Trophoblast cell (in vitro differentiated cells and primary cell): ENCODE results near the gene ARHGAP9.

Source experiments
- DNase-seq, 2 donors: peaks; one replicate each; pipeline ENCODE4 v3.0.0-alpha.2; 2016
- H2AFZ ChIP-seq: 2 replicates; pipeline ENCODE4 v1.6.1; 2013; ENCODE audit warnings: low read length, moderate library complexity, mild to moderate bottlenecking; ENCODE audit not compliant: insufficient read depth, poor library complexity
- H2AK5ac ChIP-seq: 2 replicates; pipeline ENCODE4 v1.6.1; 2013; ENCODE audit warnings: mild to moderate bottlenecking, low read length
- H2BK120ac ChIP-seq: 2 replicates; pipeline ENCODE4 v1.6.1; 2013; ENCODE audit warnings: low read length, mild to moderate bottlenecking, moderate library complexity; ENCODE audit not compliant: insufficient read depth, poor library complexity
- H2BK12ac ChIP-seq: 2 replicates; pipeline ENCODE4 v1.6.1; 2013; ENCODE audit warnings: mild to moderate bottlenecking, low read length, moderate library complexity
- H2BK5ac ChIP-seq: 2 replicates; pipeline ENCODE4 v1.6.1; 2013; ENCODE audit warnings: low read length, low read depth, moderate library complexity, mild to moderate bottlenecking; ENCODE audit not compliant: poor library complexity
- H3K14ac ChIP-seq: 2 replicates; pipeline ENCODE4 v1.6.1; 2013; ENCODE audit warnings: mild to moderate bottlenecking, low read length
- H3K18ac ChIP-seq: 2 replicates; pipeline ENCODE4 v1.6.1; 2013; ENCODE audit warnings: mild to moderate bottlenecking, low read length
- H3K23ac ChIP-seq: 2 replicates; pipeline ENCODE4 v1.6.1; 2013; ENCODE audit warnings: low read length
- H3K27ac ChIP-seq: 2 replicates; pipeline ENCODE4 v1.5.1; 2013; ENCODE audit warnings: low read depth, mild to moderate bottlenecking, inconsistent platforms, low read length, moderate library complexity
- H3K27me3 ChIP-seq: 2 replicates; pipeline ENCODE4 v1.6.1; 2013; ENCODE audit warnings: inconsistent platforms, mild to moderate bottlenecking, low read length, moderate library complexity; ENCODE audit not compliant: insufficient read depth
- H3K36me3 ChIP-seq, 2 experiments: 1 replicate in 1 of 2; 2 replicates in 1 of 2; pipeline ENCODE4 v1.6.1; 2013; ENCODE audit warnings: low read length in 2 of 2, mild to moderate bottlenecking in 2 of 2, moderate library complexity in 1 of 2; ENCODE audit not compliant: insufficient read depth in 2 of 2, control insufficient read depth in 1 of 2
- H3K4ac ChIP-seq: 2 replicates; pipeline ENCODE4 v1.6.1; 2013; ENCODE audit warnings: low read depth, mild to moderate bottlenecking, low read length, moderate library complexity
- H3K4me1 ChIP-seq, 2 experiments: 1 replicate in 1 of 2; 2 replicates in 1 of 2; pipeline ENCODE4 v1.6.1; 2013; ENCODE audit warnings: low read length in 2 of 2, mild to moderate bottlenecking in 2 of 2, moderate library complexity in 1 of 2; ENCODE audit not compliant: insufficient read depth in 2 of 2, control insufficient read depth in 1 of 2
- H3K4me2 ChIP-seq: 2 replicates; pipeline ENCODE4 v1.6.1; 2013; ENCODE audit warnings: inconsistent platforms, mild to moderate bottlenecking, low read length, moderate library complexity
- H3K4me3 ChIP-seq: 2 replicates; pipeline ENCODE4 v1.5.1; 2013; ENCODE audit warnings: mild to moderate bottlenecking, low read depth, low read length, inconsistent platforms
- H3K79me1 ChIP-seq: one replicate; pipeline ENCODE4 v1.6.1; 2013; ENCODE audit warnings: low read length
- H3K79me2 ChIP-seq: 2 replicates; pipeline ENCODE4 v1.6.1; 2013; ENCODE audit warnings: low read length, mild to moderate bottlenecking; ENCODE audit not compliant: control insufficient read depth, insufficient read depth, poor library complexity
- H3K9ac ChIP-seq: 2 replicates; pipeline ENCODE4 v1.6.1; 2013; ENCODE audit warnings: mild to moderate bottlenecking, low read length
- H3K9me3 ChIP-seq: 2 replicates; pipeline ENCODE4 v1.6.1; 2013; ENCODE audit warnings: low read depth, mild to moderate bottlenecking, control low read depth, inconsistent platforms, low read length; ENCODE audit not compliant: insufficient read depth
- H4K12ac ChIP-seq: 2 replicates; pipeline ENCODE4 v1.6.1; 2013; ENCODE audit warnings: low read depth, mild to moderate bottlenecking, low read length, moderate library complexity
- H4K8ac ChIP-seq: 2 replicates; pipeline ENCODE4 v1.6.1; 2013; ENCODE audit warnings: low read depth, mild to moderate bottlenecking, low read length, moderate library complexity
- H4K91ac ChIP-seq: one replicate; pipeline ENCODE4 v1.6.1; 2013; ENCODE audit warnings: low read depth, mild to moderate bottlenecking, low read length, moderate library complexity
- WGBS: extraction: QIAGEN DNeasy Blood & Tissue Kit; methylation state at CpG from one replicate; pipeline ENCODE4 v1.1.7; 2013; ENCODE audit warnings: missing lambda C conversion rate; ENCODE audit not compliant: insufficient read length, insufficient coverage; ENCODE audit errors: extremely low coverage; 5-methylcytosine and 5-hydroxymethylcytosine counted together

ARHGAP9 gene

GRCh38 chr12:57483466-57483865 lies 3.8 kb upstream of the ARHGAP9 start:
- H3K4me2 ChIP-seq = no peak overlapping the region
- no peak overlapping the region for H4K8ac ChIP-seq
- H3K27me3 ChIP-seq = no peaks in the 10 kb centered on the region
- no peak overlapping the region for H2AK5ac ChIP-seq
- H3K23ac ChIP-seq = no peak overlapping the region
- no peak overlapping the region for H2BK12ac ChIP-seq
- WGBS = no CpG with 5 or more reads among the region's 5 CpGs
- no peak overlapping the region for H3K18ac ChIP-seq
- no peak overlapping the region for H3K4me3 ChIP-seq
- H3K27ac ChIP-seq = no peak overlapping the region
- no peak overlapping the region for H2BK5ac ChIP-seq
- H2AFZ ChIP-seq = no peak overlapping the region
- peak; percentile 87 to 94 for DNase-seq
- peaks cover 3 to 4% of the 10 kb centered on the region in 2 experiments for H3K4me1 ChIP-seq
- H3K79me1 ChIP-seq = peaks cover 3% of the 10 kb centered on the region
- no peak overlapping the region for H3K14ac ChIP-seq
- H4K12ac ChIP-seq = no peak overlapping the region
- no peak overlapping the region for H4K91ac ChIP-seq
- H3K79me2 ChIP-seq = peaks cover 5% of the 10 kb centered on the region
- no peak overlapping the region for H3K4ac ChIP-seq
- no peak overlapping the region for H3K9ac ChIP-seq
- no peak overlapping the region for H2BK120ac ChIP-seq
- no peaks in the 10 kb centered on the region for H3K36me3 ChIP-seq
- no peaks in the 10 kb centered on the region for H3K9me3 ChIP-seq

- no peaks in the 10 kb centered on the region for H3K36me3 ChIP-seq
- no peak overlapping the region for H2BK120ac ChIP-seq
- no peak overlapping the region for H3K4me3 ChIP-seq
- H3K27ac ChIP-seq = no peak overlapping the region
- no peak overlapping the region for H2AK5ac ChIP-seq
- no peaks in the 10 kb centered on the region for H3K9me3 ChIP-seq
- H4K12ac ChIP-seq = no peak overlapping the region
- H3K18ac ChIP-seq = no peak overlapping the region
- H2BK12ac ChIP-seq = no peak overlapping the region
- peaks cover 3 to 4% of the 10 kb centered on the region in 2 experiments for H3K4me1 ChIP-seq
- no peak overlapping the region for H3K4ac ChIP-seq
- H3K9ac ChIP-seq = no peak overlapping the region
- no peaks in the 10 kb centered on the region for H3K79me1 ChIP-seq
- no peaks in the 10 kb centered on the region for H3K79me2 ChIP-seq
- no peak overlapping the region for H3K4me2 ChIP-seq
- H2BK5ac ChIP-seq = no peak overlapping the region
- DNase-seq = no peak
- no peak overlapping the region for H4K91ac ChIP-seq
- WGBS = no CpG with 5 or more reads among the region's 1 CpG
- no peak overlapping the region for H3K14ac ChIP-seq
- H2AFZ ChIP-seq = no peak overlapping the region
- H3K23ac ChIP-seq = no peak overlapping the region
- H3K27me3 ChIP-seq = peaks cover 1% of the 10 kb centered on the region
- H4K8ac ChIP-seq = no peak overlapping the region
These were observed 2.0 kb upstream of the ARHGAP9 start for GRCh38 chr12:57481671-57482070.

DNA sequence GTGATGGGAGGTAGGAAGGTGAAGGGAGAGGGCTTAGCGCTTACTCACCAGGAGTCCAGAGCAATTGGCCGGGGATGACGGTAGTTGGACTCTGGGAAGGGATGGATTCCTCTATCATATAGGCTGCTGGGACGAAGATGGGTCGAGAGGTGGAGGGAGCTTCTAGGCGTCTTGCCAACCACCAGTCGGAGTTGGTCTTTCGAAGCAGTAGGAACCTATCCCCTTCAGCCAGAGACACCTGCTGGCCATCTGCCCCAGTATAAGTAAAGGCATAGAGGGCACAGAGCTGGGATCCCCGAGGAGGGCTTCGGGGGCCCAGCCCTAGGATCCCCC lies 657 bp downstream of the ARHGAP9 start:
- H2BK12ac ChIP-seq = no peak overlapping the region
- peaks cover 28% of the 10 kb centered on the region for H3K27me3 ChIP-seq
- H4K8ac ChIP-seq = no peak overlapping the region
- H3K36me3 ChIP-seq = no peaks in the 10 kb centered on the region
- H3K4ac ChIP-seq = no peak overlapping the region
- H2AK5ac ChIP-seq = no peak overlapping the region
- DNase-seq = no peak
- no peak overlapping the region for H2BK120ac ChIP-seq
- WGBS = no CpG with 5 or more reads among the region's 10 CpGs
- H3K18ac ChIP-seq = no peak overlapping the region
- H3K14ac ChIP-seq = no peak overlapping the region
- H3K79me1 ChIP-seq = no peaks in the 10 kb centered on the region
- H3K79me2 ChIP-seq = no peaks in the 10 kb centered on the region
- no peak overlapping the region for H3K4me3 ChIP-seq
- H2AFZ ChIP-seq = no peak overlapping the region
- peaks cover 11 to 13% of the 10 kb centered on the region in 2 experiments for H3K4me1 ChIP-seq
- no peak overlapping the region for H3K9ac ChIP-seq
- H3K23ac ChIP-seq = no peak overlapping the region
- no peak overlapping the region for H4K91ac ChIP-seq
- H3K27ac ChIP-seq = no peak overlapping the region
- H2BK5ac ChIP-seq = no peak overlapping the region
- H3K9me3 ChIP-seq = no peaks in the 10 kb centered on the region
- H4K12ac ChIP-seq = no peak overlapping the region
- H3K4me2 ChIP-seq = no peak overlapping the region

GRCh38 chr12:57477710-57478681 lies 1.7 kb downstream of the ARHGAP9 start:
- Histone ChIP-seq H3K23ac (no peak overlapping the region), H3K9ac (no peak overlapping the region), H3K36me3 (no peaks in the 10 kb centered on the region), H3K4me1 (peaks cover 7 to 11% of the 10 kb centered on the region in 2 experiments), H3K27ac (no peak overlapping the region), H3K4me3 (no peak overlapping the region), H2BK12ac (no peak overlapping the region), H3K79me2 (no peaks in the 10 kb centered on the region), H4K8ac (no peak overlapping the region), H3K9me3 (no peaks in the 10 kb centered on the region), H3K79me1 (no peaks in the 10 kb centered on the region), H3K14ac (no peak overlapping the region), H3K27me3 (peaks cover 34% of the 10 kb centered on the region), H3K4ac (no peak overlapping the region), H2BK5ac (no peak overlapping the region), H2BK120ac (no peak overlapping the region), H2AK5ac (no peak overlapping the region), H4K12ac (no peak overlapping the region), H2AFZ (no peak overlapping the region), H4K91ac (no peak overlapping the region), H3K4me2 (no peak overlapping the region), H3K18ac (no peak overlapping the region)
- peak; percentile 26 to 38 for DNase-seq
- no CpG with 5 or more reads among the region's 12 CpGs for WGBS
